Measurements from ENCODE around the gene LARGE1.

The LARGE1 gene

DNA sequence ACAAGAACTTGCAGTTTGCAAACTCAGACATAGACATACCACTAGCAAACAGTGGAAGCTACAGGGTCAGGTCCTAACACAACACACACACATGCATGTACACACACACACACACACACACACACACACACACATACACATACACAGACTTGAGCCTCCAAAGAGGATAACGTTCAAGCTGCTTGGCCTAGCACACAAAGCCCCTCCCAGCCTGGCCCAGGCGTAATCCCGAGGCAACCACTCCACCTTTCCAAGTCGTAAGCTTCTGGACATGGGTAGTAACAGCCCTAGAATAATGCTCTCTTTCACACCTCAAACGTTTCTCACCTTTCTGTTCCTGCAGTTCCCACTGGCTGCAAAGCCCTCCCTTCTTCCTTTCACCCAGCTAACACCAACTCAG is 88.6 kb downstream of the LARGE1 start:
- H3K9me2 ChIP-seq (ENCODE audit: low read depth, low read length) = no peaks in the 10 kb centered on the region
- no peak overlapping the region for H3K4me2 ChIP-seq (ENCODE audit: low read length)
- no peaks in the 10 kb centered on the region for H3K79me2 ChIP-seq (ENCODE audit: insufficient read depth, low read length)
- no peaks in the 10 kb centered on the region for H4K20me1 ChIP-seq (ENCODE audit: insufficient read depth, low read length)
- no peaks in the 10 kb centered on the region for H3K9me3 ChIP-seq (ENCODE audit: low read length)
- H3K4me3 ChIP-seq (ENCODE audit: low read depth, low read length, poor library complexity, severe bottlenecking) = no peak overlapping the region
- H3F3A ChIP-seq (ENCODE audit: insufficient read depth, low read length) = no peaks in the 10 kb centered on the region
- H3K27ac ChIP-seq (ENCODE audit: low read depth, low read length, poor library complexity, severe bottlenecking) = no peak overlapping the region
- no peaks in the 10 kb centered on the region for H3K36me3 ChIP-seq (ENCODE audit: insufficient read depth, low read length)
- no peak overlapping the region for H3K9ac ChIP-seq (ENCODE audit: low read length)
- no peak overlapping the region for H2AFZ ChIP-seq (ENCODE audit: low read length)
- no peaks in the 10 kb centered on the region for H3K27me3 ChIP-seq (ENCODE audit: insufficient read depth, low read length)
- TF ChIP-seq, protein P1, sequence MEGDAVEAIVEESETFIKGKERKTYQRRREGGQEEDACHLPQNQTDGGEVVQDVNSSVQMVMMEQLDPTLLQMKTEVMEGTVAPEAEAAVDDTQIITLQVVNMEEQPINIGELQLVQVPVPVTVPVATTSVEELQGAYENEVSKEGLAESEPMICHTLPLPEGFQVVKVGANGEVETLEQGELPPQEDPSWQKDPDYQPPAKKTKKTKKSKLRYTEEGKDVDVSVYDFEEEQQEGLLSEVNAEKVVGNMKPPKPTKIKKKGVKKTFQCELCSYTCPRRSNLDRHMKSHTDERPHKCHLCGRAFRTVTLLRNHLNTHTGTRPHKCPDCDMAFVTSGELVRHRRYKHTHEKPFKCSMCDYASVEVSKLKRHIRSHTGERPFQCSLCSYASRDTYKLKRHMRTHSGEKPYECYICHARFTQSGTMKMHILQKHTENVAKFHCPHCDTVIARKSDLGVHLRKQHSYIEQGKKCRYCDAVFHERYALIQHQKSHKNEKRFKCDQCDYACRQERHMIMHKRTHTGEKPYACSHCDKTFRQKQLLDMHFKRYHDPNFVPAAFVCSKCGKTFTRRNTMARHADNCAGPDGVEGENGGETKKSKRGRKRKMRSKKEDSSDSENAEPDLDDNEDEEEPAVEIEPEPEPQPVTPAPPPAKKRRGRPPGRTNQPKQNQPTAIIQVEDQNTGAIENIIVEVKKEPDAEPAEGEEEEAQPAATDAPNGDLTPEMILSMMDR (IDR thresholded peaks at IDR 0.05; ENCODE audit: low read length) = no peak
- no peak for TF ChIP-seq EZH2 (IDR thresholded peaks at IDR 0.05; ENCODE audit: borderline replicate concordance, low read length)
- H3K4me1 ChIP-seq (ENCODE audit: insufficient read depth, low read length, severe bottlenecking) = peaks cover 14% of the 10 kb centered on the region

DNA sequence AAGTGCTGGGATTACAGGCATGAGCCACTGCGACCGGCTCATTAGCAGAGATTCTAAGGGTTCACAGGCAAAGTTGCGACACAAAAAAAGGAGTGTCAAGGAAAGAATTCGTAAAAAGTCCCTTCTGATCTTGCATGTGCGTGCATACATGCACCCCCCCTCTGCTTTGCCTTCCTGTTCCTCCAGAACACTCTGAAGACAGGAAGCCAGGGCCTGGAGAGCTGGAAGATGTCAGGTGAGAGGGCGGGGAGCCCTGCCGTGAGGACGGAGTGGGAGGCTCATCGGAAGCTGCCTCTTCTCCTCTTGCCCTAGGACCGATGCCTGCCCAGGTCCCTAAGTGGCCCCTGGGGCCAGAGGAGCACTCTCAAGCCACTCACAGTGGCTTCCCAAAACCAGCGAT is 89.1 kb downstream of the LARGE1 start:
- no peaks in the 10 kb centered on the region for H3K9me2 ChIP-seq (ENCODE audit: low read depth, low read length)
- H3K9me3 ChIP-seq (ENCODE audit: low read length) = no peaks in the 10 kb centered on the region
- H3K36me3 ChIP-seq (ENCODE audit: insufficient read depth, low read length) = no peaks in the 10 kb centered on the region
- no peak overlapping the region for H2AFZ ChIP-seq (ENCODE audit: low read length)
- H3K4me3 ChIP-seq (ENCODE audit: low read depth, low read length, poor library complexity, severe bottlenecking) = no peak overlapping the region
- no peak overlapping the region for H3K27ac ChIP-seq (ENCODE audit: low read depth, low read length, poor library complexity, severe bottlenecking)
- TF ChIP-seq EZH2 (IDR thresholded peaks at IDR 0.05; ENCODE audit: borderline replicate concordance, low read length) = no peak
- TF ChIP-seq, protein P1 (IDR thresholded peaks at IDR 0.05; ENCODE audit: low read length) = no peak
- no peaks in the 10 kb centered on the region for H3F3A ChIP-seq (ENCODE audit: insufficient read depth, low read length)
- peaks cover 14% of the 10 kb centered on the region for H3K4me1 ChIP-seq (ENCODE audit: insufficient read depth, low read length, severe bottlenecking)
- no peaks in the 10 kb centered on the region for H3K27me3 ChIP-seq (ENCODE audit: insufficient read depth, low read length)
- no peak overlapping the region for H3K9ac ChIP-seq (ENCODE audit: low read length)
- H4K20me1 ChIP-seq (ENCODE audit: insufficient read depth, low read length) = no peaks in the 10 kb centered on the region
- no peak overlapping the region for H3K4me2 ChIP-seq (ENCODE audit: low read length)
- H3K79me2 ChIP-seq (ENCODE audit: insufficient read depth, low read length) = no peaks in the 10 kb centered on the region

DNA sequence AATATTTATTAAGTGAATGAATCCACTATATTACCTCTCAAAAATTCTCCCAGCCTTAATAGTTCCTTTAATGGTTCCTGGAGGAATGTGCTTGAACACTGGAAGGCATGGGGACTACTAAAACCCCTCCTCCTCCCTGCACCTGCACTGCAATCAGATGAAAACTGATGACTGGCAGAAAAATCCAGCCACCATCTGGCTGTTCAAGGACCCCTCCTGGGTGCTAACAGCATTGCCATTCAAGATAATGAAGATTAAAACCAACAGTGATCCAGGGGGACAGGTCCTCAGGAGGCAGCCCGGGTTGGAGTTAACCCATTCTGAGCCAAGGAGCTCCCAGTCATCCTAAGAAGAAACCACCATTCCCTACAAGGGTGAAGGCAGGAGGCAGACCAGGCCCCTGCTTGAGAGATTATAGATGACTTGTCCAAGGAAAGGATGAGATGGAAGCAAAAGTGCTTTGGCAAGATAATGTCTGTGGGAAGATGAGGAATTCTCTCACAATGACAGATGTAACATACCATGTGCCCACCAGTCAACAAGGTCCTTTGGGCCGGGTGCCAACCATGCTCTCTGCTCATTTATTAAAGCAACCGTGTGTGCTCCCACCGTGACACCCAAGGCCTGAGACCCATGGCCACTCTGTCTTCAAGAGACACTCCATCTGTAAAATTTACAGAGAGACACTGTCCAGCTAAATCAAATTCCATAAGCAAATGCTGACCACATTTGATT is 90.6 kb downstream of the LARGE1 start:
- H3K4me2 ChIP-seq (ENCODE audit: low read length) = no peak overlapping the region
- no peak for TF ChIP-seq EZH2 (IDR thresholded peaks at IDR 0.05; ENCODE audit: borderline replicate concordance, low read length)
- TF ChIP-seq, protein P1 (IDR thresholded peaks at IDR 0.05; ENCODE audit: low read length) = no peak
- H2AFZ ChIP-seq (ENCODE audit: low read length) = no peak overlapping the region
- H3K4me3 ChIP-seq (ENCODE audit: low read depth, low read length, poor library complexity, severe bottlenecking) = no peak overlapping the region
- H3K9me3 ChIP-seq (ENCODE audit: low read length) = no peaks in the 10 kb centered on the region
- H4K20me1 ChIP-seq (ENCODE audit: insufficient read depth, low read length) = no peaks in the 10 kb centered on the region
- no peaks in the 10 kb centered on the region for H3F3A ChIP-seq (ENCODE audit: insufficient read depth, low read length)
- H3K36me3 ChIP-seq (ENCODE audit: insufficient read depth, low read length) = no peaks in the 10 kb centered on the region; the same call in 1 of the 2 replicates
- no peak overlapping the region for H3K9ac ChIP-seq (ENCODE audit: low read length)
- peaks cover 14% of the 10 kb centered on the region for H3K4me1 ChIP-seq (ENCODE audit: insufficient read depth, low read length, severe bottlenecking)
- H3K9me2 ChIP-seq (ENCODE audit: low read depth, low read length) = no peaks in the 10 kb centered on the region
- no peaks in the 10 kb centered on the region for H3K79me2 ChIP-seq (ENCODE audit: insufficient read depth, low read length)
- H3K27ac ChIP-seq (ENCODE audit: low read depth, low read length, poor library complexity, severe bottlenecking) = no peak overlapping the region
- no peaks in the 10 kb centered on the region for H3K27me3 ChIP-seq (ENCODE audit: insufficient read depth, low read length)
